ENCODE measurements around the gene COBL. TPM values are rescaled to one million over a fixed set of nuclear protein-coding genes. Genes with fewer than 3 reads are reported as not detected.

The COBL gene
- total RNA-seq, 1 donor: not detected

GRCh38 chr7:51250512-51250911, 66.1 kb downstream of the COBL start:
- no peak for TF ChIP-seq CTCF (IDR thresholded peaks at IDR 0.05; ENCODE audit: insufficient read depth, low read length)
- no peak for DNase-seq (ENCODE audit: low read depth)
- no peak overlapping the region for H3K4me3 ChIP-seq (ENCODE audit: low read depth, low read length)

DNA sequence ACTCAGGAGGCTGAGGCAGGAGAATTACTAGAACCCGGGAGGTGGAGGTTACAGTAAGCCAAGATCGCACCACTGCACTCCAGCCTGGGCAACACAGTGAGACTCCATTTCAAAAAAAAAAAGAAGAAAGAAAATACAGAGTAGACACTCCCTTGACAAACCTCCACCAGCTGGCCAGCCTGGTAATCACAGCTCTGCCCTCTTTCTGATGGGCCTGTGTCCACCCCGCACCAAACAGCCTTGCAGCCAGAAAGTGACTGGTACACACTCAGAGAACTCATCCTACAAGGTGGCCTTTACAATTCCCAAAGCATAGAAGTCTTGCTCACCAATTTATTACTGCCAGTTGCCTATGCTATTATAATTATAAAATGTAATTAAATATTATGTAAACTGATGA, 66.6 kb downstream of the COBL start:
- no peak for TF ChIP-seq CTCF (IDR thresholded peaks at IDR 0.05; ENCODE audit: insufficient read depth, low read length)
- no peak overlapping the region for H3K4me3 ChIP-seq (ENCODE audit: low read depth, low read length)
- no peak for DNase-seq (ENCODE audit: low read depth)

DNA sequence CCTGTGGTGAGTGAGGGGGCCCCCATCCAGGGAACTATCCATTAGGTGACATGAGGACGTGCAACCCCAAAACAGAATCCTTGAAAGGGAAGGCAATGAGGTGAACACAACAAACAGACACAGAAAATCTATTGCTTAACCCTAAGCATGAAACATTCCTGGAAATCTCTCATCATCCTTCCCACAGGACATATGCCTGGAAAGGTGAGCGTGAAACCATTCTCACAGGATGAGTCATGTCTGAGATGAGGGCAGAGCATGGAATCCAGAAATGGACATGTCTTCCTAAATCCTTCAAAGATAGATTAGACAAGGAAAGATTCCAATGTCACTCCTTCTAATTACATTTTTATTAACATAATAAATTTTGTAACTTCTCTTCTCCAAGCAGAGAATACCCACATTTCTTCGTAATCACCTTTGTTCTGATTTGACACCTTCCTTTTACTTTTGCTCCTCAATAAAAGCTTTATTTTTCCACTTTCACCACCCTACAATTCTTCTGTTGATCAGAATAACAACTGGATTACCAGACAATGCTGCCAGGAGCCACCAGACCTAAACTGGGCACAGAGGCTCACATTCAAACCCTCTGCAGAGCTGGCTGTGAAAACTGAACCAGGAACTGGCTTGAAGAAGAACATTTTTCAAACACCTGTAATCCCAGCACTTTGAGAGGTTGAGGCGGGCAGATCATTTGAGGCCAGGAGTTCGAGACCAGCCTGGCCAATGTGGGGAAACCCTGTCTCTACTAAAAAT, 67.2 kb downstream of the COBL start:
- H3K4me3 ChIP-seq (ENCODE audit: low read depth, low read length): no peak overlapping the region
- no peak for DNase-seq (ENCODE audit: low read depth)
- no peak for TF ChIP-seq CTCF (IDR thresholded peaks at IDR 0.05; ENCODE audit: insufficient read depth, low read length)

- DNase-seq (ENCODE audit: low read depth): no peak
- TF ChIP-seq CTCF (IDR thresholded peaks at IDR 0.05; ENCODE audit: insufficient read depth, low read length): no peak
- no peak overlapping the region for H3K4me3 ChIP-seq (ENCODE audit: low read depth, low read length)
Measured at GRCh38 chr7:51246258-51247245, 70.1 kb downstream of the COBL start.

GRCh38 chr7:51244885-51245284, 71.7 kb downstream of the COBL start:
- no peak for DNase-seq (ENCODE audit: low read depth)
- no peak for TF ChIP-seq CTCF (IDR thresholded peaks at IDR 0.05; ENCODE audit: insufficient read depth, low read length)
- H3K4me3 ChIP-seq (ENCODE audit: low read depth, low read length): no peak overlapping the region

DNA sequence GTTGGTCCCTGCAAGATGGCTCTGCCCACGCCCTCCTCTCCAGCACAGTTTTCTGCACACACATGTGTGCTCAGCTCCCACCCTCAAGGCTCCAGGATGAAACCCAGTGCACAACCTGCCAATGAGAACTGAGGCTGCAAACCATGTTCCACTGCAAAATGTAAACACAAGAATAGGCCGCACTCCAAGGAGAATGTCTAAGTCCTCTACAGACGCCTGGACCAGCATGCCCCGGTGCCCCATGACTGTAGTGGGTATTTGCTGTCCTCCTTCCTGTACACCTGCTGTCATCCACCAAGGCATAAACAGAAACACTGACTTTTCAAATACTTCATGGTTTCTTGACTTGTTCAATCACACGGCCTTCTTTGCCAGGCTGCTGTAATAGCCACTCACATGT, 72.6 kb downstream of the COBL start:
- TF ChIP-seq CTCF (IDR thresholded peaks at IDR 0.05; ENCODE audit: insufficient read depth, low read length): no peak
- no peak for DNase-seq (ENCODE audit: low read depth)
- H3K4me3 ChIP-seq (ENCODE audit: low read depth, low read length): no peak overlapping the region
